ENCODE measurements around the gene LIMS2. TPM values are rescaled to one million over a fixed set of nuclear protein-coding genes. Genes with fewer than 3 reads are reported as not detected.

Gene LIMS2
- total and polyA plus RNA-seq, 3 experiments from 2014 or later: 3.1 to 6.1 (median 5.9) TPM

DNA sequence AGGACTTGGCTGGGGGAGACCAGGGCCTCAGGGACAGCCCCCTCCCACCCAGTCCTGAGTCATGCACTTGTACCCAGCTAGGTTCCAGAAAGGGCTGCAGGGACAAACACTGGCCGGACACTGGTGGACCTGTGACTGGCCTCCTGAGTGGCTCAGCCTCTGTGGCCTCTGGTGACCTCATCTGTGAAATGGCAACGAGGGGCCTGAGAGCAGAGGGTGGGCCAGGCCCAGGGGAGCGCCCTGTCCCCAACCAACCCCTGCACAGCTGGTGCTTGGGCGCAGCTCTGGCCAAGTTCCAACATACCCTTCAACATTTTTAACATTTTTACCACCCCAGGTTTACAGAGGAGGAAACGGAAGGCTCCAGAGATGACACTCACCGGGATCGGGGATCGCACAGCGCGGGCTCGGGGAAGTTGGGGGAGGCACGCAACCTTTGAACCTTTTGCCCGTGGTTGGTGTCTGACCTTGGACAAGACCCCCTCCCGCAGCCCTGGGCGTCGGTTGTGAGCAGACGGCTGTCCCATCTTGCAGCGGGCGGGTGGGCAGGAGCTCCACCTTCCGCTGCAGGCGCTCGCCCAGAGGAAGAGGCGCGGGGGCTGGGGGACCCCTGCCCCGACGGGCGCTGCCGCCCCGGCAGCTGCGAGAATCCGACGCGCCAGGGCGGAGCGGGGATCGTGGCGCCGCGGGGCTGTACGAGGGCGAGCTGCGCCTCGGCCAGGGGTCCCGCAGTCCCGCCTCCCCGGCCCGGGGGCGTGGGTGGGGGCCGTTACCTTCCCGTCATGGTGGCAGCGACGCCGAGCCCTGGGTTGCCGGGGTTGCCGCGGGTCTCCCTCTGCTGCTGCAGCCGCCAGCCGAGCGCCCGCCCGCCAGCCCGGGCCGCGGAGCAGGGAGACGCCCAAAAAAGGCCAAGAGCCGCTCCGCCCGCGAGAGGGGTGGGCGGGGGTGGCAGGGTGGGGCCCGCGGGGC, 805 bp downstream of the LIMS2 start:
- Histone ChIP-seq H3K4me1 (ENCODE audit: insufficient read depth, low read length) (no peaks in the 10 kb centered on the region), H3K27ac (ENCODE audit: low read depth, low read length) (no peak overlapping the region), H3K4me3 (ENCODE audit: low read length) (no peak overlapping the region), H3K9me3 (ENCODE audit: low read length) (no peaks in the 10 kb centered on the region), H3K36me3 (ENCODE audit: insufficient read depth, low read length) (no peaks in the 10 kb centered on the region), H3K27me3 (ENCODE audit: insufficient read depth, low read length, poor library complexity, severe bottlenecking) (peaks cover 31% of the 10 kb centered on the region)
- peaks cover 11 to 12% (median 12%) of the 10 kb centered on the region in 3 donors for H3K4me1 Mint-ChIP-seq
- H3K27ac Mint-ChIP-seq: no peak overlapping the region
- no peaks in the 10 kb centered on the region for H3K36me3 Mint-ChIP-seq
- ChIA-PET CTCF (no interaction called here), POLR2A (no interaction called here)
- peak in 1 of 5 donors; percentile 10 for DNase-seq
- peaks cover 65 to 78% of the 10 kb centered on the region in 2 donors for H3K27me3 Mint-ChIP-seq
- no peaks in the 10 kb centered on the region for H3K9me3 Mint-ChIP-seq
- H3K4me3 Mint-ChIP-seq: peak overlapping the region in 6 of 7 donors; percentile 62 to 77 (median 70)

DNA sequence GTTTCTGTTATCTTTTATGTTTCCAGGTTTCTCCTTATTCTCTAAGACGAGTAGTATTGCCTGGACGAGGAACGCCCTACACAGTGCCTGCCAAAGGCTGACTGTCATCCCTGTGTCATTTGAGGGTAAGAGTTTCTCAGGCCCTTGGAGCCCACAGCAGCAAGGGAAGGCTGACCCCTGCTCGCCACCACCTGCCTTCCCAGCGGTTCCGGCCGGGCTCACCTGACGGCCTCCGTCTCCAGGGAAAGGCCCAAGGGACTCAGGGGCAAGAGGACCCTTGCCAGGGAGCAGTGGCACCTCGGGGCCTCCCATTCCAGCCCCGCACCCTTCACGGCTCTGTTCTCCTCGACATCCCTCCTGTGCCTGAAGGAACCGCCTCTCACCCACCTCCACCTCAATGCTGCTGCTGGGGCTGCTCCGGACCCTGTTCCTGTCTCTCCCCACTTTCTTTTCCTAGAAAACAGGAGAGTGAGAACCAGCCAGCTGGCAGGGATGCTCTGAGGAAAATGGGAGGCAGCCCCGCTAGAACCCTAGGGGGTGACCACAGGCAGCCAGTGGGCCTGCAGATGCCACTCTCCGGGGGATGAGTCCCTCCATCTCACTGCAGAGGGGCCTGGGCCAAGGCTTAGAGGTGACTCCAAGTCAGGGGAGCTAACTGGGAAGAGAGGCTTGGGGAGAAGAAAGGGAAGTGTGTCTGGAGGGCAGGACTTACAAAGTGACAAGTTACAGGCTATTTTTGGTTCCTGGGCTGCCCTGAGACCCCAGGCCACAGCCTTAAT, 1.9 kb downstream of the LIMS2 start:
- H3K4me1 Mint-ChIP-seq: peaks cover 11 to 12% (median 12%) of the 10 kb centered on the region in 3 donors
- H3K27me3 Mint-ChIP-seq: peaks cover 70 to 79% of the 10 kb centered on the region in 2 donors
- peak overlapping the region in 6 of 7 donors; percentile 25 to 75 (median 64) for H3K4me3 Mint-ChIP-seq
- no peak overlapping the region for H3K27ac Mint-ChIP-seq
- peaks cover 36% of the 10 kb centered on the region for H3K27me3 ChIP-seq (ENCODE audit: insufficient read depth, low read length, poor library complexity, severe bottlenecking)
- ChIA-PET POLR2A (no interaction called here), CTCF (no interaction called here)
- H3K36me3 Mint-ChIP-seq: no peaks in the 10 kb centered on the region
- H3K9me3 Mint-ChIP-seq: no peaks in the 10 kb centered on the region
- DNase-seq: no peak
- no peaks in the 10 kb centered on the region for H3K9me3 ChIP-seq (ENCODE audit: low read length)
- H3K4me1 ChIP-seq (ENCODE audit: insufficient read depth, low read length): no peaks in the 10 kb centered on the region
- H3K27ac ChIP-seq (ENCODE audit: low read depth, low read length): no peak overlapping the region
- no peaks in the 10 kb centered on the region for H3K36me3 ChIP-seq (ENCODE audit: insufficient read depth, low read length)
- no peak overlapping the region for H3K4me3 ChIP-seq (ENCODE audit: low read length)

DNA sequence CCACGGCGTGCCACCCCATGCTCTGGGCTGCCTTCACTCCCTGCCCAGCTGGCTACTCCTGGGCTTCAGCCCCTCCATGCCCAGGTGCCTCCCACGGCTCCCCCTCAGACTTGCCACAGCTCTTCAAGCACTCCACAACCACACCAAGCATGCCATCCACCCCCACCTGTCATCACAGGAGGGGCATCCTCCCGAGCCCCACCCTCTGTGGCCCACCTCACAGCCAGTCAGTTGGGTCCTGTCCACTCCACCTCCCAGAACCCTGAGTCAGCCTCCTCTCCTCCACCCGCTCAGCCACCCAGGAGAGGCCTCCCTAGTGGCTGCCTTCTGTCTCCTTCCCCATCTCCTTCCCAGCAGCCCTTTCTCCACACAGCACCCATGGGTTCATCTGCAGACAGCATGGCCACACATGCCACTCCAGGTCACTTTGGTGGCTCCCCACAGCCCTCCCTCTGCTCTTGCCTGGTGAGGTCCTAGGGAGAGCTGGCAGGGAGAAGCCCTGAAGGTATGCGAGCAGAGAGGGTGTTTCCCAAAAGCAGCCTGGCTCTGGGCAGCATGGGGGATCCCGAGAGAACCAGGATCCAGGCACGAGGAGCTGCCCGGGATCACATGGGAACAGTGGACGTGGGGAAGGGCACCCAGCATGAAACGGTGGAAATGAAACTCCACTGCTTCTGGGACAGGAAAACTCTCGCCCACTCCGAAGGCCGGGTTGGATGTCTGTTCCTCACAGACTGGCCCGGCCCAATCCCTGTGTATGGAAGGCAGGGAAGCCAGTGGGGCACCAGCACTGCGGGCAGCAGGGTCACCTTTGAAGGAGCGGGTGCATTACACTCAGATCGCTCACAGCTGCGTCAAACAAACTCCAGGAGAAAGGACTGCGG, 2.7 kb downstream of the LIMS2 start:
- Histone ChIP-seq H3K36me3 (ENCODE audit: insufficient read depth, low read length) (no peaks in the 10 kb centered on the region), H3K27ac (ENCODE audit: low read depth, low read length) (no peak overlapping the region), H3K27me3 (ENCODE audit: insufficient read depth, low read length, poor library complexity, severe bottlenecking) (peaks cover 33% of the 10 kb centered on the region), H3K4me1 (ENCODE audit: insufficient read depth, low read length) (no peaks in the 10 kb centered on the region), H3K9me3 (ENCODE audit: low read length) (no peaks in the 10 kb centered on the region), H3K4me3 (ENCODE audit: low read length) (no peak overlapping the region)
- ChIA-PET CTCF (no interaction called here), POLR2A (no interaction called here)
- Mint-ChIP-seq H3K27me3 (peaks cover 69 to 73% of the 10 kb centered on the region in 2 donors), H3K4me1 (peaks cover 11 to 12% (median 12%) of the 10 kb centered on the region in 3 donors), H3K9me3 (no peaks in the 10 kb centered on the region), H3K4me3 (peak overlapping the region in 1 of 7 donors; percentile 15), H3K36me3 (no peaks in the 10 kb centered on the region), H3K27ac (no peak overlapping the region)
- no peak for DNase-seq

DNA sequence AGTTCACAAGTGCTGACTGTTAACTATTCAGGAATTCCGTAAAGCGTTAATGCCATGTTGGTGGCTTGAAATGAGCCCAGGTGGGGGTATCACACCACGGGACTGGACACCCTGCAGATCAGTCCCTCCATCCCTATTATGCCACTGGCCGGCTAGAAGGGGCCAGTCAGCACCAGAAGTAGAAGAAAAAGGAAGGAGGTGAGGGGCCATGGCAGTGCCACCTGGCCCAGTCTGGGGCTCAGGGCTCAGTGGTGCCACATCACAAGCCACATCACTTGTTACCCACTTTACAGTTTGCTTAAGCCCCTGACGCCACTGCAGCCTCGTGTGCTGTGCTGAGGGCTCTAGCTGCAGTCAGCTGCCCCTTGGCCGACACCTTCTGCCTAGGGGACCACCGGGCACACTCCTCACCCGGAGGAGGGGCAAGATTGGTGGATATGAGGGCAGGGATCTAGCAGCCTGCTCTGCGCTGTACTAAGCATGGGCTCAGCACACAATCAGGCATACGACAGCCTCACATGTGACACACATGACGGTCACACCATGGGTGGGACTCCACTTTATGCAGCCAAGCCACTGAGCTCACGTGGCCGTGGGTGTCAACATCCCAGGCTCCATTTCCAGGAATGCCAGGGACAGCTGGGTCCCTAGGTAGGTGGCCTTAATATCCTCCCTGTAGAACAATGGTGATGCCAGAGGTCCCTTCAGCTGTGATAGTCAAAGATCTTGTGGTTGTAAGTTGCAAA, 3.6 kb downstream of the LIMS2 start:
- POLR2A ChIA-PET: no interaction called here
- peaks cover 29% of the 10 kb centered on the region for H3K27me3 ChIP-seq (ENCODE audit: insufficient read depth, low read length, poor library complexity, severe bottlenecking)
- no peaks in the 10 kb centered on the region for H3K4me1 ChIP-seq (ENCODE audit: insufficient read depth, low read length)
- Mint-ChIP-seq H3K4me3 (no peak overlapping the region), H3K4me1 (peaks cover 11 to 12% (median 12%) of the 10 kb centered on the region in 3 donors), H3K27me3 (peaks cover 69 to 72% of the 10 kb centered on the region in 2 donors), H3K27ac (no peak overlapping the region), H3K9me3 (no peaks in the 10 kb centered on the region), H3K36me3 (no peaks in the 10 kb centered on the region)
- DNase-seq: no peak
- no peaks in the 10 kb centered on the region for H3K36me3 ChIP-seq (ENCODE audit: insufficient read depth, low read length)
- H3K27ac ChIP-seq (ENCODE audit: low read depth, low read length): no peak overlapping the region
- no peaks in the 10 kb centered on the region for H3K9me3 ChIP-seq (ENCODE audit: low read length)
- no peak overlapping the region for H3K4me3 ChIP-seq (ENCODE audit: low read length)
- CTCF ChIA-PET: no interaction called here

DNA sequence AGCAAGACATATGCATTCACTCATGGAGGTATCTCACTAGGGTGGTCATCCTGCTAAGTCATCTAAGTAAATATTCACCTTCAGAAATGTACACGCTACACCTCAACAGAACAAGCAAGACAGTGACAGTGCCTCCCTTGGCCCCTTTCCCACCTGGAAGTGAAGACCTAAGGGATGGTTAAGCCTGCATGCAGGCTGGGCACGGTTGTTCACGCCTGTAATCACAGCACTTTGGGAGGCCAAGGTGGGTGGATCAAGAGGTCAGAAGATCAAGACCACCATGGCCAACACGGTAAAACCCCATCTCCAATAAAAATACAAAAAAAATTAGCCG, 4.4 kb downstream of the LIMS2 start:
- Mint-ChIP-seq H3K4me3 (peak overlapping the region in 1 of 7 donors; percentile 28), H3K36me3 (peaks cover 0 to 1% (median 0%) of the 10 kb centered on the region in 3 donors), H3K4me1 (peaks cover 9% of the 10 kb centered on the region in 3 donors), H3K27ac (no peak overlapping the region), H3K27me3 (peaks cover 65 to 73% of the 10 kb centered on the region in 2 donors), H3K9me3 (no peaks in the 10 kb centered on the region)
- no peaks in the 10 kb centered on the region for H3K36me3 ChIP-seq (ENCODE audit: insufficient read depth, low read length)
- no peak for DNase-seq
- ChIA-PET CTCF (no interaction called here), POLR2A (no interaction called here)
- no peak overlapping the region for H3K27ac ChIP-seq (ENCODE audit: low read depth, low read length)
- H3K4me3 ChIP-seq (ENCODE audit: low read length): no peak overlapping the region
- H3K4me1 ChIP-seq (ENCODE audit: insufficient read depth, low read length): no peaks in the 10 kb centered on the region
- peaks cover 20% of the 10 kb centered on the region for H3K27me3 ChIP-seq (ENCODE audit: insufficient read depth, low read length, poor library complexity, severe bottlenecking)
- H3K9me3 ChIP-seq (ENCODE audit: low read length): no peaks in the 10 kb centered on the region

DNA sequence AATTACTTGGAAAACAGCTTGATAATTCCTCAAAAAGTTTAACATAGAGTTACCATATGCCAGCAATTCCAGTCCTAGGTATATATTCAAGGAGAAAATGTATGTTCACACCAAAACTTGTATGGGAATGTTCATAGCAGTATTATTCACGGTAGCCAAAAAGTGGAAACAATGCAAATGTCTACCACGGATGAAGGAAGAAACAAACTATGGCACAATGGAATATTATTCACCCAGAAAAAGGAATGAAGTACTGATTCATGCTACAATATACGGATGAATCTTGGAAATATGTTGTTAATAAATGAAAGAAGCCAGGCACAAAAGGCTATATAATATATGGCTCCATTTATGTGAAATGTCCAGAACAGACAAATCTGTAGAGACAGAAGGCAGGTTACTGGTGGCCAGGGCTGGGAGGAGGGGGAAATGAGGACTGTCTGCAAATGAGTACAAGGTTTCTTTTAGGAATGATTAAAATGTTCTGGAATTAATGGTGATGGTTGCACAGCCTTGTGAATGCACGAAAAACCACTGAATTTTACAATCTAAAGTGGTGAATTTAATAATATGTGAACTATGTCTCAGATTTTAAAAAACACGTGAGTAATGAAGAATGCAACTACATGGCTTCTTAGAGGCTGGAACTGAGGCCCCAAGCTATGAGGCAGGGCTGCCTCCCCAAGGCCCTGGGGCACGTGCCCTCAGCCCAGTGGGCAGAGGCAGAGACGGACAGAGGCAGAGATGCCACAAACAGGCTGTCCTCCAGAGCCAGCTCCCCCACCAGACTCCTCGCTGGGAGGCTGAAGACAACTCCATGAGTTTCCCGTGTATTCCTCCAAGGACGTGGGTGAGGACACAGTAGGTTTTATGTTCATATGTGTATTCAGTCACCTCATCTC, 5.0 kb downstream of the LIMS2 start:
- ChIA-PET POLR2A (no interaction called here), CTCF (no interaction called here)
- no peaks in the 10 kb centered on the region for H3K9me3 ChIP-seq (ENCODE audit: low read length)
- no peak overlapping the region for H3K4me3 ChIP-seq (ENCODE audit: low read length)
- Mint-ChIP-seq H3K9me3 (no peaks in the 10 kb centered on the region), H3K27ac (no peak overlapping the region), H3K4me3 (no peak overlapping the region), H3K27me3 (peaks cover 61 to 75% of the 10 kb centered on the region in 2 donors), H3K36me3 (peaks cover 0 to 1% (median 0%) of the 10 kb centered on the region in 3 donors), H3K4me1 (peaks cover 5 to 6% (median 5%) of the 10 kb centered on the region in 3 donors)
- no peaks in the 10 kb centered on the region for H3K4me1 ChIP-seq (ENCODE audit: insufficient read depth, low read length)
- H3K27me3 ChIP-seq (ENCODE audit: insufficient read depth, low read length, poor library complexity, severe bottlenecking): peaks cover 16% of the 10 kb centered on the region
- no peaks in the 10 kb centered on the region for H3K36me3 ChIP-seq (ENCODE audit: insufficient read depth, low read length)
- H3K27ac ChIP-seq (ENCODE audit: low read depth, low read length): no peak overlapping the region
- DNase-seq: no peak

DNA sequence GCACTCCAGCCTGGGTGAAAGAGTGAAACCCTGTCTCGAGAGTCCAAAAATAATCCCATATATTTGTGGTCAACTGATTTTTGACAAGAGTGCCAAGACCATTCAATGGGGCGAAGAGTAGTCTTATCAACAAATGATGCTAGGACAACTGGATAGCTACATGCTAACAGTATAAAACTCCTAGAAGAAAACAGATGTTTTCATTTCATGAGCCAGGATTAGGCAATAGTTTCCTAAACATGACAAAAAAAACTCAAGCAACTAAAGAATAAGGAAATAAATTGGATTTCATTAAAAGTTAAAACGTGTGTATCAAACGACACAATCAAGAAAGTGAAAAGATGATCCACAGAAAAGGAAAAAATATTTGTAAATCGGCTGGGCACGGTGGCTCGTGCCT, 6.3 kb downstream of the LIMS2 start:
- H3K27ac Mint-ChIP-seq: no peak overlapping the region
- H3K4me1 Mint-ChIP-seq: peaks cover 0 to 1% (median 0%) of the 10 kb centered on the region in 3 donors
- ChIA-PET POLR2A (no interaction called here), CTCF (no interaction called here)
- H3K36me3 ChIP-seq (ENCODE audit: insufficient read depth, low read length): no peaks in the 10 kb centered on the region
- peaks cover 10% of the 10 kb centered on the region for H3K27me3 ChIP-seq (ENCODE audit: insufficient read depth, low read length, poor library complexity, severe bottlenecking)
- no peaks in the 10 kb centered on the region for H3K4me1 ChIP-seq (ENCODE audit: insufficient read depth, low read length)
- no peak overlapping the region for H3K27ac ChIP-seq (ENCODE audit: low read depth, low read length)
- no peaks in the 10 kb centered on the region for H3K9me3 ChIP-seq (ENCODE audit: low read length)
- peaks cover 0 to 1% (median 0%) of the 10 kb centered on the region in 3 donors for H3K36me3 Mint-ChIP-seq
- H3K4me3 Mint-ChIP-seq: no peak overlapping the region
- no peak overlapping the region for H3K4me3 ChIP-seq (ENCODE audit: low read length)
- no peaks in the 10 kb centered on the region for H3K9me3 Mint-ChIP-seq
- no peak for DNase-seq
- H3K27me3 Mint-ChIP-seq: peaks cover 60 to 76% of the 10 kb centered on the region in 2 donors
